ENCODE data around the gene LHPP. TPM values are rescaled to one million over a fixed set of nuclear protein-coding genes. Genes with fewer than 3 reads are reported as not detected.

The LHPP gene
- total RNA-seq, 4 donors from 2014 or later: 9.3 to 20.5 (median 14.5) TPM

GRCh38 chr10:124523901-124524300, 62.3 kb downstream of the LHPP start:
- TF ChIP-seq, protein P1, sequence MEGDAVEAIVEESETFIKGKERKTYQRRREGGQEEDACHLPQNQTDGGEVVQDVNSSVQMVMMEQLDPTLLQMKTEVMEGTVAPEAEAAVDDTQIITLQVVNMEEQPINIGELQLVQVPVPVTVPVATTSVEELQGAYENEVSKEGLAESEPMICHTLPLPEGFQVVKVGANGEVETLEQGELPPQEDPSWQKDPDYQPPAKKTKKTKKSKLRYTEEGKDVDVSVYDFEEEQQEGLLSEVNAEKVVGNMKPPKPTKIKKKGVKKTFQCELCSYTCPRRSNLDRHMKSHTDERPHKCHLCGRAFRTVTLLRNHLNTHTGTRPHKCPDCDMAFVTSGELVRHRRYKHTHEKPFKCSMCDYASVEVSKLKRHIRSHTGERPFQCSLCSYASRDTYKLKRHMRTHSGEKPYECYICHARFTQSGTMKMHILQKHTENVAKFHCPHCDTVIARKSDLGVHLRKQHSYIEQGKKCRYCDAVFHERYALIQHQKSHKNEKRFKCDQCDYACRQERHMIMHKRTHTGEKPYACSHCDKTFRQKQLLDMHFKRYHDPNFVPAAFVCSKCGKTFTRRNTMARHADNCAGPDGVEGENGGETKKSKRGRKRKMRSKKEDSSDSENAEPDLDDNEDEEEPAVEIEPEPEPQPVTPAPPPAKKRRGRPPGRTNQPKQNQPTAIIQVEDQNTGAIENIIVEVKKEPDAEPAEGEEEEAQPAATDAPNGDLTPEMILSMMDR (IDR thresholded peaks at IDR 0.05; ENCODE audit: low read depth): no peak

DNA sequence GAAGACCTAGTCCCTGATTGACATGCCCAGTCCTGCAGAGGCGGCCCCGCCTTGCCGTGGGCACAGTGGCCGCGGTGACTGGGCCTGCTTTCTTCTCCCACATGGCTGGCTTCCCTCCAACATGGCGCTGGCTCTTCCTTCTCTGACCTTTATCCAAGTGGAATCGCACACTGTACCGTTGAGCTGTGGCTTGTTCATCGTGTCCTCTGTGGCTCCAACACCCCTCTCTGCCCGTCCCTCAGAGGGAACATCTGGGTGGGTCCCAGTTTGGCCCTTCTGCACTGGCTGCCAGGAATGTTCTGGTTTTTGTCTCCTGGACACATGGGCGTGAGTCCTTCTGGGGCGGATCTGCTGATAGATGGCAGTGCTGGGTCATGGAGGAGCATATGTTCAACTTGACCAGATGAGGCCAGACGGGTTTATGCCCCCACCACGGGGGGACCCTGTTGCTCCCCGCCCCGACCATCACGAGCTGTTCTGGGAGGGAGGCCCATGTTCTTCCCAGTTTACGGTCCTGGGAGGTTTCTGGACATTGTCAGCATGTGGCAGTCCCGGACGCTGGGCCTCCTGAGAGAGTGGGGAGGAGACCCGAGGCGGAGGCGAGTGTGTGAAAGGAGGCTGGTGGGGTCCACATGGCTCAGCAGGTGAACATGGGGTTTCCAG, 63.5 kb downstream of the LHPP start:
- TF ChIP-seq, protein P1 (IDR thresholded peaks at IDR 0.05; ENCODE audit: low read depth): no peak

GRCh38 chr10:124525751-124526600, 64.4 kb downstream of the LHPP start:
- TF ChIP-seq, protein P1 (IDR thresholded peaks at IDR 0.05; ENCODE audit: low read depth): no peak

DNA sequence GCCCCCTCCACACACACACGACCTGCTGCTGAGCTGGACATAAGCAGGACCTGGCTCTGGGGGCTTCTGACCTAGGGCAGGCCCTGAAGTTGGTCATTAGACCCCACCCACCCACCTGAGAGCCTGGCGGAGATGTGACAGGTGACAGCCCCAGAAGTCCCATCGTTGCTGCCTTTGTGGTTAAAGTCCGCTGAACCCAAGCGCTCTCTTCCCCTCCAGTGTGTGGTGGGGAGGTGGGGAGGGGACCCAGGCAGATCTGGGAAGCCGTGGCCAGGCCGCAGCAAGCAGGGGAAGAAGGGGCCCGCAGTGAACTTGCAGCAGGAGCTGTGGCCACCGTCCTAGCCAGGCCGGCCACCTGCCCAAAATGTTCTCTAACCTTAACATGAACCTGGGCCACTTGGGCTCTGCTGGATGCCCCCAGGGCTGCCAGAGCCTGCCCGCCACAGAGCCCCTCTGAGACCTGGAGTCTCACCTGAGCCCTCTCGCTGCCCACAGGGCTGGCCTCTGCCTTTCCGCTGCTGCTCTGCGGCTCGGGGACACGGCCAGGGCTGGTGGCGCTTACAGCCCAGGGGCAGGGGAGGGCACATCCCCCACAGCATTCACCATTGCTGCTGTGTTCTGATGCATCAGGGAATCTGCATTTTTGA, 65.1 kb downstream of the LHPP start:
- TF ChIP-seq, protein P1 (IDR thresholded peaks at IDR 0.05; ENCODE audit: low read depth): no peak

DNA sequence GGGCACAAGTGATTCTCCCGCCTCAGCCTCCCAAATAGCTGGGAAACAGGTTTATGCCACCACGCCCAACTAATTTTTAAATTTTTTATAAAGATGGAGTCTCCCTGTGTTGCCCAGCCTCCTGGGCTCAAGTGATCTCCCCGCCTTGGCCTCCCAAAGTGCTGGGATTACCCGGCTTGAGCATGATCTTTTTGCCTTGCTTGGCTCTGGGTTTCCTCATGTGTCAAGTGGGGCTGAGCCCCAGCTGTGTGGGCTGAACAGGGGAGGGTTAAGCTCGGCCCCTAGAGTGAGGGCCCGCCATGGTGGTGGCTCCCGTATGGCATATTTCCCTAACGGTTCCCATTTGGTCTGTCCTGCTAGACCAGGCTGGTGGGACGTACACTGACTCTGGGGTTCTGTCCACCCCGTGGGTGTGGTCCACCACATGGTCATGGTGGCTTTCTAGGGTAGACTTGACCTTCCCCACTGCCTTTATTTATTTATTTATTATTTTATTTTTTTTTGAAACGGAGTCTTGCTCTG, 66.3 kb downstream of the LHPP start:
- TF ChIP-seq, protein P1 (IDR thresholded peaks at IDR 0.05; ENCODE audit: low read depth): no peak

DNA sequence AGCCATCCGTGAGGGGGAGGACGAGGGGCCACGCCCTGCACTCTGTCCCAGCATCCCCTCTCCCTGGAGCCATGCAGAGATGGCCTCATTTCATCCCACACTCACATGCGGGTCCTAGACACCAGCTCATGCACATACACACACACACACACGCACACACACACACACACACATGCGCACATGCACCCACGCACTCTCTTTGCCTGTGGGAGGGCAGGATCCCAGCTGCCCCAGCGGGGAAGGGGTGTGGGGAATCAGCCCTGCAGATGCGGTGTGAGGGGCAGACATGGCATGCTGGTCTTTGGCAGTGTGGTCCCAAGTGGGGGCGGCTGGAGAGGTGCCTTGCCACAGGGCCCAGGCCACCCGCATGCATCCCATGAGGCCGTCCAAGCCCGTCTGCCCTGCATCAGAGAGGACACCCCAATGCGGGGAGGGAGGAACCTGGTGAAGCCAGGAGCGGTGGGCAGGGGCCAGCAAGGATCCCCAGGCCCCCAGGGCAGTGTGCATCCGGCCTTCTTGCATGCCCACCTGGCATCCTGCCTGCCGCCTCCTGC, 68.1 kb downstream of the LHPP start:
- TF ChIP-seq, protein P1 (IDR thresholded peaks at IDR 0.05; ENCODE audit: low read depth): no peak
